WTC11 (cell line): ENCODE results near the gene TACSTD2. TPM values are rescaled to one million over a fixed set of nuclear protein-coding genes. Genes with fewer than 3 reads are reported as not detected.
"Not testable (repeated sequence)": the region's sequence is repeated elsewhere in the genome, so short reads cannot be mapped to it uniquely, and the experiment has no call there.

Experiments
- ATAC-seq: fragments of 200-7000 bp; cut with Tn5 transposase; 2 replicates; pipeline ENCODE4 v1.10.0; 2021; ENCODE audit warnings: mild to moderate bottlenecking, moderate library complexity
- CTCF ChIA-PET: fragments of 300-600 bp; sonication (Branson Sonifier 250); formaldehyde crosslinking; loops from one replicate; lab custom pipeline; 2021; ENCODE audit warnings: antibody characterized with exemption; lab: Charles Lee
- POLR2A ChIA-PET: fragments of 350-600 bp; sonication (Branson Sonifier 250); formaldehyde crosslinking; loops from one replicate; lab custom pipeline; 2021; ENCODE audit warnings: antibody characterized with exemption; lab: Charles Lee
- DNase-seq: peaks from one replicate; pipeline ENCODE4 v3.0.0; 2021; ENCODE audit warnings: low spot score
- H3K27ac Mint-ChIP-seq: 2 replicates; pipeline ENCODE4 v1.8.0; 2021; ENCODE audit warnings: mixed read lengths
- H3K27me3 Mint-ChIP-seq: 2 replicates; pipeline ENCODE4 v1.8.0; 2021; ENCODE audit warnings: low read depth, mild to moderate bottlenecking, moderate library complexity, mixed read lengths
- H3K36me3 Mint-ChIP-seq: 2 replicates; pipeline ENCODE4 v1.8.0; 2021; ENCODE audit warnings: mixed read lengths
- H3K4me1 Mint-ChIP-seq: 2 replicates; pipeline ENCODE4 v1.8.0; 2022; ENCODE audit warnings: mixed read lengths
- H3K4me3 Mint-ChIP-seq: 2 replicates; pipeline ENCODE4 v1.8.0; 2021; ENCODE audit warnings: mild to moderate bottlenecking, moderate library complexity, mixed read lengths
- H3K9me3 Mint-ChIP-seq: 2 replicates; pipeline ENCODE4 v1.8.0; 2021; ENCODE audit warnings: mixed read lengths
- CBFB ChIP-seq: sonication (generic); formaldehyde crosslinking; IDR thresholded peaks from 2 replicates; pipeline ENCODE4 v1.8.1; 2022; ENCODE audit warnings: mild to moderate bottlenecking, low read depth, missing genetic modification reagents
- CREM ChIP-seq: sonication (generic); formaldehyde crosslinking; IDR thresholded peaks from 2 replicates; pipeline ENCODE4 v1.8.1; 2022; ENCODE audit warnings: mild to moderate bottlenecking, missing genetic modification reagents, moderate library complexity
- E2F5 ChIP-seq: sonication (generic); formaldehyde crosslinking; IDR thresholded peaks from 2 replicates; pipeline ENCODE4 v1.8.1; 2022; ENCODE audit warnings: mild to moderate bottlenecking, moderate library complexity, missing genetic modification reagents
- ESRRA ChIP-seq: sonication (generic); formaldehyde crosslinking; IDR thresholded peaks from 2 replicates; pipeline ENCODE4 v1.8.1; 2022; ENCODE audit warnings: mild to moderate bottlenecking, missing genetic modification reagents, borderline replicate concordance
- FOXK1 ChIP-seq: sonication (generic); formaldehyde crosslinking; IDR thresholded peaks from 2 replicates; pipeline ENCODE4 v1.8.0; 2022; ENCODE audit warnings: mild to moderate bottlenecking, moderate library complexity, missing genetic modification reagents
- NFATC4 ChIP-seq: fragments of 250-450 bp; sonication (Bioruptor Pico); IDR thresholded peaks from 2 replicates; pipeline ENCODE4 v1.9.0; 2021; ENCODE audit warnings: mild to moderate bottlenecking
- SMAD4 ChIP-seq: sonication (generic); formaldehyde crosslinking; IDR thresholded peaks from 2 replicates; pipeline ENCODE4 v1.8.0; 2022; ENCODE audit warnings: mild to moderate bottlenecking, missing genetic modification reagents
- SP1 ChIP-seq: sonication (generic); formaldehyde crosslinking; conservative IDR thresholded peaks from 2 replicates; pipeline ENCODE4 v1.8.1; 2022; ENCODE audit warnings: missing genetic modification reagents
- STAT6 ChIP-seq: sonication (generic); formaldehyde crosslinking; conservative IDR thresholded peaks from 2 replicates; pipeline ENCODE4 v1.8.1; 2023; ENCODE audit warnings: mild to moderate bottlenecking, low read depth, missing genetic modification reagents, moderate library complexity
- TEAD4 ChIP-seq: sonication (generic); formaldehyde crosslinking; IDR thresholded peaks from 2 replicates; pipeline ENCODE4 v1.8.0; 2022; ENCODE audit warnings: mild to moderate bottlenecking, missing genetic modification reagents
- USF1 ChIP-seq: sonication (generic); formaldehyde crosslinking; IDR thresholded peaks from 2 replicates; pipeline ENCODE4 v1.8.0; 2022; ENCODE audit warnings: mild to moderate bottlenecking, missing genetic modification reagents
- ZNF121 ChIP-seq: sonication (generic); formaldehyde crosslinking; IDR thresholded peaks from 2 replicates; pipeline ENCODE4 v1.8.0; 2023; ENCODE audit warnings: missing genetic modification reagents
- ZNF317 ChIP-seq: sonication (generic); formaldehyde crosslinking; IDR thresholded peaks from 2 replicates; pipeline ENCODE4 v1.8.1; 2023; ENCODE audit warnings: low read depth, mild to moderate bottlenecking, moderate library complexity, missing genetic modification reagents, borderline replicate concordance
- total RNA-seq: library from RNA; stranded (reverse); gene quantifications from 3 replicates; pipeline ENCODE4 v1.2.3, GENCODE V29; 2021
- TF ChIP-seq, protein P1 (sequence below): sonication (generic); formaldehyde crosslinking; IDR thresholded peaks from 2 replicates; pipeline ENCODE4 v1.8.0; 2023; ENCODE audit warnings: missing genetic modification reagents, mild to moderate bottlenecking, borderline replicate concordance

Gene TACSTD2
- total RNA-seq, 1 experiment from 2014 or later, result 0.50 TPM

- CTCF ChIA-PET, result no interaction called here
- TF ChIP-seq SMAD4 (CRISPR knock-in tag) (no peak), ESRRA (CRISPR knock-in tag) (no peak), USF1 (CRISPR knock-in tag) (no peak)
- TF ChIP-seq, all 79 proteins: peak for 0
- ATAC-seq, result no peak
- Mint-ChIP-seq H3K9me3 (no peaks in the 10 kb centered on the region), H3K4me1 (peaks cover 10% of the 10 kb centered on the region; the same call in 1 of the 2 replicates), H3K27me3 (peaks cover 2% of the 10 kb centered on the region; the same call in 1 of the 2 replicates), H3K27ac (no peak overlapping the region), H3K36me3 (no peaks in the 10 kb centered on the region), H3K4me3 (no peak overlapping the region)
- no peak for DNase-seq
- POLR2A ChIA-PET, result no interaction called here
These were observed 25.6 kb downstream of the TACSTD2 start for GRCh38 chr1:58551186-58552140.

DNA sequence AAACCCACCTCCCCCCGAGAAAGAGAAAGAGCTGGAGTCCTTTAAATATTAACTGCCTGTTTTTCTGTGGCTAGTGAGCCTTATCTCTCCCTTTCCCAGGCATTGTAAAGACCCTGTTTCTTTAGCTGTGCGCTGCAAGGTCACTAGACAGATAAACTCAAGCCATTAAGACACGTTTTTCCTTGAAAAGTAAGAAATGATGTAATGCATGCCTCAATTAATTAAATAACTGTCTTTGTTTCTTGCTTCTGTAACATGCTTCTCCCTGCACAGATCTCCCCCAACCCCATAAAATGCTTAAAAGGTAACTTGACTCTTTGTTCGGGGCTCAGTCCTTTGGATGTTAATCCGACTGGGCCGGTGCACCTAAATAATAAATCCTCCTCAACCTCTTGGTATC lies 27.8 kb downstream of the TACSTD2 start:
- POLR2A ChIA-PET, result not testable (repeated sequence)

DNA sequence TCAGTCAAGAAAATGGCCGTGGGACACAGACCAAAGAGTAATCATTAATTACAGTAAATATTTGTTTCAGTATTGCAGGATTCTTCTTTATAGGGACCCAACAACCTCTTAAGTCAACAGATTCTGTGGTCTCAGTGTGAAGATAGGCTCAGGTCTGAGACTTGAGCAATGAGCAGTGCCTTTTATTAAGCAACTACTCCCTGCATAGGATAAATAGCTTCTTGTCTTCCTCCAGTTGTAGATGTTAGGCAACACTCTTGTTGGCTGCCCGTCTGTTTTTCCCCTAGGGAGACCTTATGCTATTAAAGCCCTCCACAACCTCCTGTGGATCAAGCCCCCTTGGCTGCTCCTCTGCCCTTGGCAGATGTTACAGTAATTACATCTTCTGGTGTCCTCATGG lies 28.7 kb downstream of the TACSTD2 start:
- no peak for ATAC-seq
- no peak for TF ChIP-seq STAT6 (CRISPR knock-in tag)
- TF ChIP-seq SP1 (CRISPR knock-in tag), result no peak
- no peak for TF ChIP-seq TEAD4 (CRISPR knock-in tag)
- no peak for TF ChIP-seq CREM (CRISPR knock-in tag)
- CTCF ChIA-PET, result no interaction called here
- Mint-ChIP-seq H3K4me3 (no peak overlapping the region), H3K9me3 (no peaks in the 10 kb centered on the region), H3K36me3 (no peaks in the 10 kb centered on the region), H3K27me3 (peaks cover 2% of the 10 kb centered on the region; the same call in 1 of the 2 replicates), H3K4me1 (peaks cover 22% of the 10 kb centered on the region), H3K27ac (no peak overlapping the region)
- no peak for DNase-seq
- POLR2A ChIA-PET, result no interaction called here

More for the DNA sequence above, 27.8 kb downstream of the TACSTD2 start:
- not testable (repeated sequence) for H3K36me3 Mint-ChIP-seq, H3K4me3 Mint-ChIP-seq, ATAC-seq, DNase-seq, H3K9me3 Mint-ChIP-seq, H3K27me3 Mint-ChIP-seq, H3K27ac Mint-ChIP-seq
- peaks cover 22% of the 10 kb centered on the region for H3K4me1 Mint-ChIP-seq
- CTCF ChIA-PET, result interaction anchor here (0.6 to 1.4 kb wide), 5 partner anchors 10 to 385 kb away, joined by 3 to 7 read pairs (median 3); no protein-coding TSS in a partner anchor

GRCh38 chr1:58546520-58547308 lies 30.3 kb downstream of the TACSTD2 start, which contains the start of gene OMA1:
Gene OMA1 (minus strand): TSS chr1:58546726. CDS start chr1:58539294, 7,432 bp downstream.
- no peaks in the 10 kb centered on the region for H3K36me3 Mint-ChIP-seq
- ChIA-PET POLR2A (interaction anchor here (0.5 to 1.1 kb wide), 5 partner anchors 23 to 1684 kb away, joined by 3 to 7 read pairs (median 3); no protein-coding TSS in a partner anchor), CTCF (interaction anchor here (0.6 to 2.3 kb wide), 19 partner anchors 8 to 1123 kb away, joined by 3 to 18 read pairs (median 3); partner anchors contain the start of gene DAB1)
- H3K4me1 Mint-ChIP-seq, result peaks cover 22% of the 10 kb centered on the region
- peak; percentile 98 for DNase-seq
- H3K27ac Mint-ChIP-seq, result peak within 1 kb of the TSS; percentile 96
- H3K9me3 Mint-ChIP-seq, result no peaks in the 10 kb centered on the region
- H3K4me3 Mint-ChIP-seq, result peak within 1 kb of the TSS; percentile 90
- peak; percentile 98 for ATAC-seq
- peaks cover 2% of the 10 kb centered on the region; the same call in 1 of the 2 replicates for H3K27me3 Mint-ChIP-seq
- TF ChIP-seq ZNF317 (CRISPR knock-in tag), result no peak
- TF ChIP-seq FOXK1 (CRISPR knock-in tag), result peak; percentile 84
- peak; percentile 79 for TF ChIP-seq SP1 (CRISPR knock-in tag)
- TF ChIP-seq ZNF121 (CRISPR knock-in tag), result no peak
- TF ChIP-seq E2F5, result peak; percentile 39; the same call in 1 of the 2 replicates
- TF ChIP-seq USF1 (CRISPR knock-in tag), result 0 out of 2 replicates have a peak, but pooled peaks have one; percentile 22
- no peak for TF ChIP-seq NFATC4 (CRISPR knock-in tag)
- TF ChIP-seq, protein P1, sequence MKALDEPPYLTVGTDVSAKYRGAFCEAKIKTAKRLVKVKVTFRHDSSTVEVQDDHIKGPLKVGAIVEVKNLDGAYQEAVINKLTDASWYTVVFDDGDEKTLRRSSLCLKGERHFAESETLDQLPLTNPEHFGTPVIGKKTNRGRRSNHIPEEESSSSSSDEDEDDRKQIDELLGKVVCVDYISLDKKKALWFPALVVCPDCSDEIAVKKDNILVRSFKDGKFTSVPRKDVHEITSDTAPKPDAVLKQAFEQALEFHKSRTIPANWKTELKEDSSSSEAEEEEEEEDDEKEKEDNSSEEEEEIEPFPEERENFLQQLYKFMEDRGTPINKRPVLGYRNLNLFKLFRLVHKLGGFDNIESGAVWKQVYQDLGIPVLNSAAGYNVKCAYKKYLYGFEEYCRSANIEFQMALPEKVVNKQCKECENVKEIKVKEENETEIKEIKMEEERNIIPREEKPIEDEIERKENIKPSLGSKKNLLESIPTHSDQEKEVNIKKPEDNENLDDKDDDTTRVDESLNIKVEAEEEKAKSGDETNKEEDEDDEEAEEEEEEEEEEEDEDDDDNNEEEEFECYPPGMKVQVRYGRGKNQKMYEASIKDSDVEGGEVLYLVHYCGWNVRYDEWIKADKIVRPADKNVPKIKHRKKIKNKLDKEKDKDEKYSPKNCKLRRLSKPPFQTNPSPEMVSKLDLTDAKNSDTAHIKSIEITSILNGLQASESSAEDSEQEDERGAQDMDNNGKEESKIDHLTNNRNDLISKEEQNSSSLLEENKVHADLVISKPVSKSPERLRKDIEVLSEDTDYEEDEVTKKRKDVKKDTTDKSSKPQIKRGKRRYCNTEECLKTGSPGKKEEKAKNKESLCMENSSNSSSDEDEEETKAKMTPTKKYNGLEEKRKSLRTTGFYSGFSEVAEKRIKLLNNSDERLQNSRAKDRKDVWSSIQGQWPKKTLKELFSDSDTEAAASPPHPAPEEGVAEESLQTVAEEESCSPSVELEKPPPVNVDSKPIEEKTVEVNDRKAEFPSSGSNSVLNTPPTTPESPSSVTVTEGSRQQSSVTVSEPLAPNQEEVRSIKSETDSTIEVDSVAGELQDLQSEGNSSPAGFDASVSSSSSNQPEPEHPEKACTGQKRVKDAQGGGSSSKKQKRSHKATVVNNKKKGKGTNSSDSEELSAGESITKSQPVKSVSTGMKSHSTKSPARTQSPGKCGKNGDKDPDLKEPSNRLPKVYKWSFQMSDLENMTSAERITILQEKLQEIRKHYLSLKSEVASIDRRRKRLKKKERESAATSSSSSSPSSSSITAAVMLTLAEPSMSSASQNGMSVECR (CRISPR knock-in tag), result peak; percentile 41; the same call in 1 of the 2 replicates
- 0 out of 2 replicates have a peak, but pooled peaks have one; percentile 32 for TF ChIP-seq CBFB (CRISPR knock-in tag)
